ENCODE data around the gene BCR.

The BCR gene

GRCh38 chr22:23242473-23243001 lies 62.2 kb downstream of the BCR start:
- no peak for DNase-seq (ENCODE audit: low read depth in 1 of 2, low spot score in 1 of 2)

GRCh38 chr22:23243006-23243573 lies 62.8 kb downstream of the BCR start:
- DNase-seq (ENCODE audit: low read depth in 1 of 2, low spot score in 1 of 2) = peak; percentile 31 to 53

DNA sequence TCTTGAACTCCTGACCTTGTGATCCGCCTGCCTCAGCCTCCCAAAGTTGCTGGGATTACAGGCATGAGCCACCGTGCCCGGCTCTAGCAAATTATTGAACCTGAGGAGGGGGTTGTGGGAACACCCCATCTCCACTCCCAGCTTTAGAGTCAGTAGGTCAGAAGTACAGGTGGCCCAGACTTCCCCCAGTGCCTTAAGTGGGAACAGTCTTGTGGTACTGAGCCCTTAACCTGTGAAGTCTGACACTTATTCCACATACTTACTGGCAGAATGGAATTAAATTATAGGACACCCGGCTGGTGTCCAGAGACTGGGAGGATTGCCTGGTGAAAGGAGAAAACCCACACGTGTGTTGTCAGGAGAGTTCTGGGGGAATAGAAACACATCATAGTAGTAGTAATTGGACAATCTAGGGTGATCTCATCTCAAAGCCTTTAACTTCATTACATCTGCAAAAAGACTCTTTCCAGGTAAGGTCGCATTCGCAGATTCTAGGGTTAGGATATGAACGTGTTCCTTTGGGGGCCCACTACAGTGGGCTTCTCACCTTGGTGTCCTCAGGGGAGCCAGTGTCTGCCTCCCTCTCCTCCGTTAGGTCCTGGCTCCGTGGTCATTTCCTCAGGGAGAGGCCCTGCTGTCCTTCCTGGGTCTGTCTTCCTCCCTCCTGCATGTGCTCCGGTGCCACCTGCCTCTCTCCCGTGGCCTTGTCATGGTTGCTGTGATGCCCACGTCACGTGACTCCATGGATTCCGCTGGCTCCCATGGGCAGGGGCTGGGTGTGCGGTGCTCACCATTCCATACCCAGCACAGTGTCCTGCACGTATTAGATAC lies 63.8 kb downstream of the BCR start:
- DNase-seq (ENCODE audit: low read depth in 1 of 2, low spot score in 1 of 2) = no peak

DNA sequence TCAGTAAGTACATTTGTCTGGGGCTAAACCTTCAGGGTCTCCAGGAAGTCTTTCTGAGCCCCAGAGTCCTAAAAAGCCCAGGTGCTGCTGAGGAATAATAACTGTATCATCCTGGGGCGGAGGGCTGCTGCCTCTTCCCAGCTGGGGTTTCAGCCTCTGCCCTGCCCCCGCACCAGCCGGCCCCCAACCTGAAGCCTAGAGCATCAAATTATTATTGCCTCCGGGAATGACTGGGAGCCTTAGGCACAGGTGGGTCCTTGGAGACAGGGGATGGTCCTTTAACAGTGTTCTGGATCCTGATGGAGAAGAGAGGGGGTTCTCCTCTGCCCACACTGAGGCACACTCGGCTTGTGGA lies 64.4 kb downstream of the BCR start:
- no peak for DNase-seq (ENCODE audit: low read depth in 1 of 2, low spot score in 1 of 2)

- no peak for DNase-seq (ENCODE audit: low read depth in 1 of 2, low spot score in 1 of 2)
Measured at GRCh38 chr22:23245045-23245798, 64.9 kb downstream of the BCR start.

DNA sequence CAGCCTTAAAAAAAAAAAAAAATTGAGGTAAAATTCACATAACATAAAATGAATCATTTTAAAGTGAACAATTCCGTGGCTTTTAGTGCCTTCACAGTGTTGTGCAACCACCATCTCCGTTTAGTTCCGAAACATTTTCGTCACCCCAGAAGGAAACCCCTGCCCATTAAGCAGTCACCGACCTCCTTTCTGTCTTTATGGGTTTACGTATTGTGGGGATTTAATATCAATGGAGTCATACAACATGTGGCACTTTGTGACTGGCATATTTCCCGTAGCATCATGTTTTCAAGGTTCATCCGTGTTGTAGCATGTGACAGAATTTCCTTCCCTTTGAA lies 65.5 kb downstream of the BCR start:
- DNase-seq (ENCODE audit: low read depth in 1 of 2, low spot score in 1 of 2) = no peak

- DNase-seq (ENCODE audit: low read depth in 1 of 2, low spot score in 1 of 2) = no peak
Measured at GRCh38 chr22:23246982-23247766, 66.9 kb downstream of the BCR start.

GRCh38 chr22:23248583-23248982 lies 68.3 kb downstream of the BCR start:
- DNase-seq (ENCODE audit: low read depth in 1 of 2, low spot score in 1 of 2) = no peak

GRCh38 chr22:23250056-23250784 lies 69.9 kb downstream of the BCR start:
- no peak for DNase-seq (ENCODE audit: low read depth in 1 of 2, low spot score in 1 of 2)

- no peak for DNase-seq (ENCODE audit: low read depth in 1 of 2, low spot score in 1 of 2)
Measured at GRCh38 chr22:23250785-23251363, 70.6 kb downstream of the BCR start.

GRCh38 chr22:23251445-23252093 lies 71.3 kb downstream of the BCR start:
- DNase-seq (ENCODE audit: low read depth in 1 of 2, low spot score in 1 of 2) = no peak

DNA sequence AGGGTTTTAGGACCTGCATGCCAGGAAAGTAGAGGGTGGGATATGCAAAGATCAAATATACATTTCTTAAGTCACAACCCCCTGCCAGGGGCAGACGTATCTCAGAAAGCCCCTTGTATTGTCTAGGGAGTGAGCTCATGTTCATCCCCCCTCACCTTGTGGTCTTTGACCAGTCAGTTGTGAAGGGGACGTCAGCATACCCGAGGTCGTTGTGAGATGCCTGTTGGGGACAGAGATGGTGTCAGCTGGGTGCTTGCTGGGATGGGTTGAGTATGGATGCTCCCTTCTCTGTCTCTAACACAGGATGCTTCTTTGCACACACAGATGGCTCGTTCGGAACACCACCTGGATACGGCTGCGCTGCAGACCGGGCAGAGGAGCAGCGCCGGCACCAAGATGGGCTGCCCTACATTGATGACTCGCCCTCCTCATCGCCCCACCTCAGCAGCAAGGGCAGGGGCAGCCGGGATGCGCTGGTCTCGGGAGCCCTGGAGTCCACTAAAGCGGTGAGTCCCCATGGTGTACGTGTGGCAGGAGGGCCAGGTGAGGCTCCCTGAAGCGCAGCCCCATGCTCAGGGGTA lies 73.3 kb downstream of the BCR start:
- DNase-seq (ENCODE audit: low read depth in 1 of 2, low spot score in 1 of 2) = no peak

DNA sequence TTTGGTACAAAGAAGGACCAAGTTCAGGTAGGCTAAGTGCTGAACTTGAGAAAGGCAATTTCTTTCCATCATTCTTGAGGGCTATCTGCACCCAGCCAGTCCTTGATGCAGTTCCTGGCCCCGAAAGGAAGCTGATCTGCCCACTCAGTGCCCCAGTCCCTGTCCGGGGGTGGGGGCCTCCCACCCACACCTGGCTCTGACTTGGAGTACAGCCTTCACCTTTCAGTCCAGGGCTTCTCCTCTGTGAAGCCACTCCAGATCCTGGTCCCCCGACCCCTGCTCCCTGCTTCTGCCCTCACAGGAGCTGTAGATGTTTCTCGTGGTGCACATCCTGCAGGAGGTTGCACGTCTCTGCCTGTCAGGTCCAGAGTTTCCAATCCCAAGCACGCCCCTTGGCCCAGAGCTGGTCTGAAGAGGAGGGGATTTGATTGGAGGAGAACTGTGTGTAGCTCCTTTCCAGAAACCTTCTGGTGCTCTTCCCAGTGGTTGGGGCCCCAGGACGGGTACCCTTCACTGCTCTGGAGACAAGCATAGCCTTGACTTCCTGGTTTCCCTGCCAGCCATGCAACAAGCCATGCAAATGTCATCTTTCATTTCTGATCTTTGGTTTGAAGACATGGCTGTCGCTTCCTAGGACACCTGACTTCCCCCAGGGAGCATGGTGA lies 75.3 kb downstream of the BCR start:
- DNase-seq (ENCODE audit: low read depth in 1 of 2, low spot score in 1 of 2) = no peak

DNA sequence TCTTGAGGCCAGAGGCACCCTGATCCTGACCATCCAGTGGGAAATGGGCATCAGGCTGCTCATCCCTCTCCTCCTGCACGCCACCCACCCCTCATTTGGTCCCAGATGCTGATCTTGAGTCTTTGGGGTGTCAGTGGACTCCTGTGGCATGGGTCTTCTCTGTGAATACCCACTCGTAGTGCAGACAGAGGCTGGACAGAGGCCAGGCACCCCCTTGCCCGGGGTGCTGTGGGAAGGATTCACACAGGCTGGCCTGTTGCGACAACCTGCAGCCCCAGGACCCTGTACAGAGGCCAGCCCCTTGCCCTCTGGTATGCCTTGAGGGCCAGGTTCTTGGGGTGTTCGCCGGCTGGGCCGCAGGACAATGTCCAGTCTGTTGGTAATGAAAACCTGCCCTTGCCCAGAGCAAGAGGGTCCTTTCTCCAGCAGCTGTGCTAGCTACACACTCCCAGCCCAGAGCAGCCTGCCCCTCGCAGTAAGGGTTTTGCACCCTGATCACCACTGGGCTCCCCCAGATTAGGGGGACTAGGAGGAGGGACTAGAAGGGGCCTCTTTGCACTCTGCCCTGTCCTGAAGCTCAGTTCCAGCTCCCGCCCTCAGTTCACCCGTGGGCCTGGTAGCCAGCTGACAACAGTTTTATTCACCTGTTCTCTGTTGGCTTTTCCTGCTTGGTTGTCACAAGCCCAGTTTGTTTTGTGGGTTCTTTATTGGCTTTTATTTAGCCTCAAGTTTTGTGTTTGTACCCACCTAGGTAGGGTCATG lies 76.0 kb downstream of the BCR start:
- no peak for DNase-seq (ENCODE audit: low read depth in 1 of 2, low spot score in 1 of 2)

- DNase-seq (ENCODE audit: low read depth in 1 of 2, low spot score in 1 of 2) = no peak
Measured at GRCh38 chr22:23256986-23257888, 76.9 kb downstream of the BCR start.

- no peak for DNase-seq (ENCODE audit: low read depth in 1 of 2, low spot score in 1 of 2)
Measured at GRCh38 chr22:23257889-23258825, 77.8 kb downstream of the BCR start.

Measured in activated T-helper 1 cell treated with anti-CD3 and anti-CD28 coated beads, Interleukin-2, amount 50 U/mL, for 16 hours (primary cell).